RWPE2 (cell line): ENCODE data around the gene RENBP.

Source experiments
- ATAC-seq: fragments of 200-7000 bp; cut with Tn5 transposase; 3 replicates; pipeline ENCODE4 v1.9.1; 2021; ENCODE audit warnings: low read depth
- DNase-seq: peaks from one replicate; pipeline ENCODE4 v3.0.0-alpha.2; 2020; ENCODE audit warnings: low spot score
- H3K27ac ChIP-seq: fragments of 450-650 bp; 2 replicates; pipeline ENCODE4 v1.5.1; 2017; ENCODE audit warnings: mild to moderate bottlenecking; ENCODE audit not compliant: poor library complexity, severe bottlenecking
- H3K27me3 ChIP-seq: fragments of 250-450 bp; sonication (Bioruptor Pico); 2 replicates; pipeline ENCODE4 v1.5.1; 2021; ENCODE audit warnings: mild to moderate bottlenecking, moderate library complexity; ENCODE audit not compliant: insufficient read depth, poor library complexity, severe bottlenecking
- H3K36me3 ChIP-seq: fragments of 250-450 bp; sonication (Bioruptor Pico); 2 replicates; pipeline ENCODE4 v1.5.1; 2020; ENCODE audit warnings: low read depth, mild to moderate bottlenecking, moderate library complexity
- H3K4me1 ChIP-seq: fragments of 250-450 bp; sonication (Bioruptor Pico); 2 replicates; pipeline ENCODE4 v1.5.1; 2021; ENCODE audit warnings: mild to moderate bottlenecking, moderate library complexity; ENCODE audit not compliant: insufficient read depth, poor library complexity, severe bottlenecking
- H3K4me3 ChIP-seq: fragments of 250-450 bp; sonication (Bioruptor Pico); 2 replicates; pipeline ENCODE4 v1.5.1; 2021; ENCODE audit warnings: mild to moderate bottlenecking, moderate library complexity; ENCODE audit not compliant: severe bottlenecking
- H3K9me3 ChIP-seq: fragments of 250-450 bp; sonication (Bioruptor Pico); 2 replicates; pipeline ENCODE4 v1.5.1; 2021; ENCODE audit warnings: mild to moderate bottlenecking, moderate library complexity; ENCODE audit not compliant: severe bottlenecking
- CTCF ChIP-seq: fragments of 450-650 bp; IDR thresholded peaks from one replicate; pipeline ENCODE4 v1.5.1; 2017; ENCODE audit warnings: mild to moderate bottlenecking, moderate library complexity; ENCODE audit not compliant: poor library complexity, severe bottlenecking

RENBP gene

GRCh38 chrX:153968255-153968654 is 23.8 kb upstream of the RENBP start:
- no peak for DNase-seq
- no peaks in the 10 kb centered on the region for H3K4me1 ChIP-seq
- no peaks in the 10 kb centered on the region for H3K27me3 ChIP-seq
- H3K36me3 ChIP-seq, result peaks cover 26% of the 10 kb centered on the region
- no peak for ATAC-seq
- no peak overlapping the region for H3K27ac ChIP-seq
- TF ChIP-seq CTCF, result no peak
- no peaks in the 10 kb centered on the region for H3K9me3 ChIP-seq
- H3K4me3 ChIP-seq, result no peak overlapping the region

- H3K4me1 ChIP-seq, result no peaks in the 10 kb centered on the region
- no peaks in the 10 kb centered on the region for H3K9me3 ChIP-seq
- DNase-seq (no peak), ATAC-seq (no peak)
- H3K36me3 ChIP-seq, result peaks cover 31% of the 10 kb centered on the region
- no peak overlapping the region for H3K27ac ChIP-seq
- TF ChIP-seq CTCF, result no peak
- H3K27me3 ChIP-seq, result no peaks in the 10 kb centered on the region
- no peak overlapping the region for H3K4me3 ChIP-seq
Observed at GRCh38 chrX:153967536-153968224, 23.2 kb upstream of the RENBP start.

GRCh38 chrX:153966841-153967535 is 22.5 kb upstream of the RENBP start:
- Histone ChIP-seq H3K27me3 (no peaks in the 10 kb centered on the region), H3K4me1 (no peaks in the 10 kb centered on the region), H3K4me3 (no peak overlapping the region), H3K9me3 (no peaks in the 10 kb centered on the region), H3K27ac (no peak overlapping the region), H3K36me3 (peaks cover 38% of the 10 kb centered on the region)
- DNase-seq (no peak), ATAC-seq (no peak)
- TF ChIP-seq CTCF, result no peak

- Histone ChIP-seq H3K4me3 (no peak overlapping the region), H3K4me1 (no peaks in the 10 kb centered on the region), H3K9me3 (no peaks in the 10 kb centered on the region), H3K36me3 (peaks cover 45% of the 10 kb centered on the region), H3K27ac (no peak overlapping the region), H3K27me3 (no peaks in the 10 kb centered on the region)
- no peak for DNase-seq
- ATAC-seq, result no peak
- no peak for TF ChIP-seq CTCF
Observed at GRCh38 chrX:153966283-153966688, 21.8 kb upstream of the RENBP start.

GRCh38 chrX:153965406-153965805 is 21.0 kb upstream of the RENBP start:
- no peak overlapping the region for H3K4me3 ChIP-seq
- H3K4me1 ChIP-seq, result no peaks in the 10 kb centered on the region
- no peak overlapping the region for H3K27ac ChIP-seq
- DNase-seq (no peak), ATAC-seq (no peak)
- H3K9me3 ChIP-seq, result no peaks in the 10 kb centered on the region
- H3K27me3 ChIP-seq, result no peaks in the 10 kb centered on the region
- no peak for TF ChIP-seq CTCF
- peaks cover 54% of the 10 kb centered on the region for H3K36me3 ChIP-seq
